Choroid plexus epithelial cell (primary cell): ENCODE results near the gene LEFTY1.

Experiments
- DNase-seq: peaks from one replicate; pipeline ENCODE4 v3.0.0-alpha.2; 2010; ENCODE audit warnings: low read depth
- H3K4me3 ChIP-seq: 2 replicates; pipeline ENCODE4 v1.5.1; 2011; ENCODE audit warnings: low read depth, mild to moderate bottlenecking, control low read depth, low read length, moderate library complexity
- CTCF ChIP-seq: conservative IDR thresholded peaks from 2 replicates; pipeline ENCODE4 v1.5.1; 2011; ENCODE audit warnings: low read depth, mild to moderate bottlenecking, control low read depth, inconsistent platforms, low read length, moderate library complexity

The LEFTY1 gene

GRCh38 chr1:225876900-225877510, 11.9 kb downstream of the LEFTY1 start:
- no peak for DNase-seq
- TF ChIP-seq CTCF, result no peak
- no peak overlapping the region for H3K4me3 ChIP-seq

GRCh38 chr1:225875044-225875815, 13.7 kb downstream of the LEFTY1 start:
- H3K4me3 ChIP-seq, result no peak overlapping the region
- no peak for DNase-seq
- TF ChIP-seq CTCF, result no peak

- H3K4me3 ChIP-seq, result no peak overlapping the region
- TF ChIP-seq CTCF, result no peak
- no peak for DNase-seq
Observed at GRCh38 chr1:225874431-225874830, 14.5 kb downstream of the LEFTY1 start.

- no peak overlapping the region for H3K4me3 ChIP-seq
- no peak for TF ChIP-seq CTCF
- no peak for DNase-seq
Observed at GRCh38 chr1:225873281-225873850, 15.6 kb downstream of the LEFTY1 start.

- DNase-seq, result no peak
- H3K4me3 ChIP-seq, result no peak overlapping the region
- TF ChIP-seq CTCF, result no peak
Observed at GRCh38 chr1:225872075-225872430, 16.9 kb downstream of the LEFTY1 start.

- no peak for DNase-seq
- no peak overlapping the region for H3K4me3 ChIP-seq
- TF ChIP-seq CTCF, result no peak
Observed at GRCh38 chr1:225871359-225872074, 17.4 kb downstream of the LEFTY1 start.
